ENCODE results near the gene SORCS2.

- TF ChIP-seq CTCF (optimal IDR thresholded peaks at IDR 0.05 in 1 of 3, IDR thresholded peaks at IDR 0.05 in 1 of 3, conservative IDR thresholded peaks at IDR 0.05 in 1 of 3; ENCODE audit: extremely low read depth in 1 of 3, insufficient read depth in 2 of 3, low read length in 3 of 3) = no peak
- TF ChIP-seq EZH2 (IDR thresholded peaks at IDR 0.05; ENCODE audit: low read length) = no peak
Observed at GRCh38 chr4:7659429-7660175, 467.3 kb downstream of the SORCS2 start.

All from keratinocyte (primary cell).